DND-41 (cell line): ENCODE data around the gene CERS6.

Experiments
- EZH2 ChIP-seq: IDR thresholded peaks from 3 replicates; pipeline ENCODE4 v1.6.1; 2012; ENCODE audit warnings: borderline replicate concordance, low read depth, mild to moderate bottlenecking, moderate library complexity, low read length, inconsistent platforms; ENCODE audit not compliant: severe bottlenecking
- TF ChIP-seq, protein P1 (sequence below): IDR thresholded peaks from 2 replicates; pipeline ENCODE4 v1.5.1; 2012; ENCODE audit warnings: borderline replicate concordance, low read length, moderate library complexity, mild to moderate bottlenecking; ENCODE audit not compliant: poor library complexity, severe bottlenecking; ENCODE audit errors: extremely low read depth

DNA sequence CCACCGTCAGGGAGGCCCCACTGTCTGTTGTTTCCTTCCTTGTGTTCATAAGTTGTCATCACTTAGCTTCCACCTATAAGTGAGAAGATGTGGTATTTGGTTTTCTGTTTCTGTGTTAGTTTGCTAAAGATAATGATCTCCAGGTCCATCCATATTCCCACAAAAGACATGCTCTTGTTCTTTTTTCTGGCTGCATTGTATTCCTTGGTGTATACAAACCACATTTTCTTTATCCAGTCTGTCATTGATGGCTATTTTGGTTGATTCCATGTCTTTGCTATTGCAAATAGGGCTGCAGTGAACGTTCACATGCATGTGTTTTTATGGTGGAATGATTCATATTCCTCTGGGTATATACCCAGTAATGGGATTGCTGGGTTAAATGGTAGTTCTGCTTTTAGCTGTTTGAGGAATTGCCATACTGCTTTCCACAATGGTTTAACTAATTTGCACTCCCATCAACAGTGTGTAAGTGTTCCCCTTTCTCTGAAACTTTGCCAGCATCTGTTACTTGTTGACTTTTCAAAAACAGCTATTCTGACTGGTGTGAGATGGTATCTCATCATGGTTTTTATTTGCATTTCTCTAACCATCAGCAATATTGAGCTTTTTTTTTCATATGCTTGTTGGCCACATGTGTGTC lies 189.7 kb downstream of the CERS6 start:
- TF ChIP-seq, protein P1, sequence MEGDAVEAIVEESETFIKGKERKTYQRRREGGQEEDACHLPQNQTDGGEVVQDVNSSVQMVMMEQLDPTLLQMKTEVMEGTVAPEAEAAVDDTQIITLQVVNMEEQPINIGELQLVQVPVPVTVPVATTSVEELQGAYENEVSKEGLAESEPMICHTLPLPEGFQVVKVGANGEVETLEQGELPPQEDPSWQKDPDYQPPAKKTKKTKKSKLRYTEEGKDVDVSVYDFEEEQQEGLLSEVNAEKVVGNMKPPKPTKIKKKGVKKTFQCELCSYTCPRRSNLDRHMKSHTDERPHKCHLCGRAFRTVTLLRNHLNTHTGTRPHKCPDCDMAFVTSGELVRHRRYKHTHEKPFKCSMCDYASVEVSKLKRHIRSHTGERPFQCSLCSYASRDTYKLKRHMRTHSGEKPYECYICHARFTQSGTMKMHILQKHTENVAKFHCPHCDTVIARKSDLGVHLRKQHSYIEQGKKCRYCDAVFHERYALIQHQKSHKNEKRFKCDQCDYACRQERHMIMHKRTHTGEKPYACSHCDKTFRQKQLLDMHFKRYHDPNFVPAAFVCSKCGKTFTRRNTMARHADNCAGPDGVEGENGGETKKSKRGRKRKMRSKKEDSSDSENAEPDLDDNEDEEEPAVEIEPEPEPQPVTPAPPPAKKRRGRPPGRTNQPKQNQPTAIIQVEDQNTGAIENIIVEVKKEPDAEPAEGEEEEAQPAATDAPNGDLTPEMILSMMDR: no peak
- no peak for TF ChIP-seq EZH2
